Hepatic stellate cell (primary cell): ENCODE measurements around the gene TSPAN12.

Source experiments
- DNase-seq: peaks from one replicate; pipeline ENCODE4 v3.0.0; 2011; ENCODE audit warnings: low spot score

The TSPAN12 gene

DNA sequence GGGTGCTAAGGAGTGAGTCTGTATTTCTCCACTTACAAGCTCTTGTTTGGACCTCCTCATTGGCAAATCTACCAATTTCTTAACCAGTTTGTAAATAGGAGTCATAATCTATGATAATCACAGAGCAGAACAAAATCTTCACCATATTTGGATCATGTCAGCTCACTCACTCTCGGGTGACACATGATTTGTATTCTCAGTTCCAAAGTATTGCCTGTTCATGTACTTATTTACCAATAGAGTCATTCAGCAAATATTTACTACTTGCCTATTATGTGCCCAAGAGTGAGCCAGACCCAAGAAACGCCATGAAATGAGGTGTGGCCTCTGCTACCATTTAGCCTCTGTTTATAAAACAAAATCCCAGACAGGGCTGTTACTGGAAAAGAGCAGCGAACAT is 114.8 kb downstream of the TSPAN12 start:
- no peak for DNase-seq

DNA sequence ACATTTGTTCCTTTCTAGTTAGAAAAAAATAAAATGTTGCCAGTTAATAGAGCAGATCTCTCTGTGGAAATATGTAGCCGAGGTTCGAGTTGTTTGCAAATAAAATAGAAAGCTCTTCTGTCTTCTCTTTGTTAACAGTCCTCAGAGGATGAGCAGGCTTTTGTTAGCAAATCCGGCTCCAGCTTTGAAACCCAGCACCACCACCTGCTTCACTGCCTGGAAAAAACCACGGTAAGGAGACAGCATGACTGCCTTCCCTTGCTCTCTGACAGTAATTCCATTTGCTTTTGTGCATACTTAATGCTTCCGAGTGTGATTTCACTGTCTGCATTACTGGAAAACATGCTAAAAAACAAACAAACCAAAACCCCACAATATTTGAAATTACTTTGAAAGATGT is 115.6 kb downstream of the TSPAN12 start:
- DNase-seq, result no peak

DNA sequence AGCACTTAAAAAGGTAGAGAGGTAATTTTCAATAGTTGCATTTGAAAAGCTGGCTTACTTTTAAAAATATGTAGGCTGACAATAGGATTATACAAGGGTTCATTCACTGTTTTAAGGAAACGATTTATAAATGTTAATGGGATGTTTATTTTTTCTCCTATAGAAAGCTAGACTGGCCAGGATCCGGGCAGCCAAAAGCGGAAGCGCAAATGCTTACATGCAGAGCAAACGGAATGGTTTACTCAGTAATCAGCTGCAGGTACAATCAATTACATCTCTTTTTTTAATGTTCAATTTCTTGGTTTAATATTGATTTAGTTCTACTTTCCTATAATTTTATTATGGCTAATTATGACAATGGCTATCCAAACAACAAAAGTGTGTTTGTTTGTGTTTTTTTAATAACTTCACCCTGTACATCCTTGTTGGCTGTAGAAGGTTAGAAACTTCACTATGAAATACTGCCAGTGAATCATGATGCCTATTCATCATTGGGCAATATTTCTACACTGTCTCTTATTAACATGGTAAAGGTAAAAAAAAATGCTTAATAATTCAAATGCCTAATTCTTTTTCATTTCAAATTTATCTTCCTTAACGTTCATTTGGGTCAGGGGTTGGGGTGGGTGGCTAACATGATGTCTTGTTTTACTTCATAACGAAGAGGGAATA is 116.4 kb downstream of the TSPAN12 start:
- DNase-seq, result no peak

DNA sequence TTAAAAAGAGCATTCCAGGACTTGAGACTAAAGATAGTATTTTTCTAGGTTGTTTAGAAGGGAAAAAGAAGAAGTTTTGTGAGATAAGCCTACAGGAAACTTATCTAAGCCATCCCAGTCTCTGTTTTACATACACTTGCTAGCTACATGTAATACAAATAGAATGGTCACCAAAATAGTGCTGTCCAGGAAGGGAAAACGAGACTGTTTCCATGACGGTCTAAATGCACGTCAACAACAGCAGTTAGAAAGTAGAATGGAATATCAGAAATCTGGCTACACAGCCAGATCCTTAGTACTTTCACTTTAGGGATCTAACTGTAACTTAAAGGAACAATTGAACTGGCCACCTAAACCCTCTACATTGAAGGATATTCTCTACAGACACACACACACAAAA is 117.6 kb downstream of the TSPAN12 start:
- DNase-seq, result peak; percentile 10

DNA sequence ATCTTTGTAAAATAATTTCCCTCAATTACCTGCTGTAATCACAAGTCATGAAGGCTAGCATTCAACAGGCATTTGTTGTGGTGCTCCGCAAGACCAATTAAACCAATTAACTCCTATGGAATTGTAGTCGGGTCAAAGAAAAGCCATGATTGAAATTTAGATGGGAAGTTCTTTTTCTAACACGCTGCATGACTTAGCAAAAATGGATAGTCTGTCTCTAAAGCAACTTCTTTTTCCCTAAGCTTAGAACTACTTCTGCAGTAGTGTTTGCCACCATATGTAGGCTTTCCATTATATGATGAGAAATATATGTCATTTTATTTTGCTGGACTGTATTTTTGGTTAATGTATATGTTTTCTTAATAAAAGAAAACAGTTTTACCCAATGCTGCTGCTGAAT is 119.1 kb downstream of the TSPAN12 start:
- no peak for DNase-seq
